ENCODE measurements around the gene ZNF771.
A peak's percentile ranks its signal among the peaks of the same experiment; 100 is the strongest.
"Not testable (repeated sequence)": the region's sequence is repeated elsewhere in the genome, so short reads cannot be mapped to it uniquely, and the experiment has no call there.

ZNF771 gene

GRCh38 chr16:30438835-30439234, 31.4 kb downstream of the ZNF771 start:
- no peak for DNase-seq

GRCh38 chr16:30439720-30440348, 32.4 kb downstream of the ZNF771 start:
- no peak for DNase-seq

GRCh38 chr16:30443631-30444030, 36.2 kb downstream of the ZNF771 start:
- no peak for DNase-seq

- no peak for DNase-seq
Measured at GRCh38 chr16:30444231-30445148, 37.1 kb downstream of the ZNF771 start.

- peak; percentile 19 for DNase-seq
Measured at GRCh38 chr16:30445149-30445407, 37.7 kb downstream of the ZNF771 start.

GRCh38 chr16:30445408-30446202, 38.2 kb downstream of the ZNF771 start, which contains the start of gene SEPHS2:
TSS of gene SEPHS2 (minus strand) at chr16:30445874. CDS start at chr16:30445727, 147 bp downstream.
- DNase-seq = peak; percentile 98

GRCh38 chr16:30446203-30446595, 38.8 kb downstream of the ZNF771 start:
- no peak for DNase-seq

- DNase-seq = no peak
Measured at GRCh38 chr16:30447512-30448226, 40.3 kb downstream of the ZNF771 start.

- DNase-seq = no peak
Measured at GRCh38 chr16:30449116-30449435, 41.7 kb downstream of the ZNF771 start.

GRCh38 chr16:30452709-30453580, 45.5 kb downstream of the ZNF771 start:
- DNase-seq = not testable (repeated sequence)

- peak; percentile 25 for DNase-seq
Measured at GRCh38 chr16:30456302-30456701, 48.9 kb downstream of the ZNF771 start.

GRCh38 chr16:30457256-30457655, 49.9 kb downstream of the ZNF771 start:
- DNase-seq = no peak

- DNase-seq = no peak
Measured at GRCh38 chr16:30457743-30458560, 50.5 kb downstream of the ZNF771 start.

- DNase-seq = peak; percentile 97
Measured at GRCh38 chr16:30458561-30459394, 51.4 kb downstream of the ZNF771 start.

- DNase-seq = no peak
Measured at GRCh38 chr16:30459456-30459855, 52.0 kb downstream of the ZNF771 start.

- not testable (repeated sequence) for DNase-seq
Measured at GRCh38 chr16:30461426-30461825, 54.0 kb downstream of the ZNF771 start.

GRCh38 chr16:30464078-30464477, 56.7 kb downstream of the ZNF771 start:
- no peak for DNase-seq
